Measurements from ENCODE around the gene ALDH1L1.

Gene ALDH1L1

DNA sequence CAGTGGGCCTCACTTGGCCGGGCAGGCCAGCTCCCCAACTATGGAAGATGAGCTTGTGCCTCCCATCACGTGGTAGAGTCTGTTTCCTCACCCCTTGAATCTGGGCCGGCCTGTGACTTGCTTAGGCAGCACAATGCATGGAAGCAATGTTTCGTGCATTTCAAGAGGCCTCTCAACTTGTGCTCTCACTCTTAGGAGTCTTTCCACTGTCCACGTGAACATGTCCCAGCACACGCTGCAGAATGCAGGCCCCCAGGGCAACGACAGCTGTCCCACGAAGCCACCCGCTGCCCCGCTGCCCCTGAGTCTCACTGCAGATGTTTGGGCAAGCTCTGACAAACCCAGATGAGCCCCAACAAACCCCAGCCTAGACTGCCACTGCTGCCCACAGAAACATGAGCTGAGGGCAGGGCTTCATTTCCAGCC lies 69.2 kb downstream of the ALDH1L1 start:
- TF ChIP-seq, protein P1, sequence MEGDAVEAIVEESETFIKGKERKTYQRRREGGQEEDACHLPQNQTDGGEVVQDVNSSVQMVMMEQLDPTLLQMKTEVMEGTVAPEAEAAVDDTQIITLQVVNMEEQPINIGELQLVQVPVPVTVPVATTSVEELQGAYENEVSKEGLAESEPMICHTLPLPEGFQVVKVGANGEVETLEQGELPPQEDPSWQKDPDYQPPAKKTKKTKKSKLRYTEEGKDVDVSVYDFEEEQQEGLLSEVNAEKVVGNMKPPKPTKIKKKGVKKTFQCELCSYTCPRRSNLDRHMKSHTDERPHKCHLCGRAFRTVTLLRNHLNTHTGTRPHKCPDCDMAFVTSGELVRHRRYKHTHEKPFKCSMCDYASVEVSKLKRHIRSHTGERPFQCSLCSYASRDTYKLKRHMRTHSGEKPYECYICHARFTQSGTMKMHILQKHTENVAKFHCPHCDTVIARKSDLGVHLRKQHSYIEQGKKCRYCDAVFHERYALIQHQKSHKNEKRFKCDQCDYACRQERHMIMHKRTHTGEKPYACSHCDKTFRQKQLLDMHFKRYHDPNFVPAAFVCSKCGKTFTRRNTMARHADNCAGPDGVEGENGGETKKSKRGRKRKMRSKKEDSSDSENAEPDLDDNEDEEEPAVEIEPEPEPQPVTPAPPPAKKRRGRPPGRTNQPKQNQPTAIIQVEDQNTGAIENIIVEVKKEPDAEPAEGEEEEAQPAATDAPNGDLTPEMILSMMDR (conservative IDR thresholded peaks at IDR 0.05): no peak
- H3K27ac ChIP-seq: no peak overlapping the region

DNA sequence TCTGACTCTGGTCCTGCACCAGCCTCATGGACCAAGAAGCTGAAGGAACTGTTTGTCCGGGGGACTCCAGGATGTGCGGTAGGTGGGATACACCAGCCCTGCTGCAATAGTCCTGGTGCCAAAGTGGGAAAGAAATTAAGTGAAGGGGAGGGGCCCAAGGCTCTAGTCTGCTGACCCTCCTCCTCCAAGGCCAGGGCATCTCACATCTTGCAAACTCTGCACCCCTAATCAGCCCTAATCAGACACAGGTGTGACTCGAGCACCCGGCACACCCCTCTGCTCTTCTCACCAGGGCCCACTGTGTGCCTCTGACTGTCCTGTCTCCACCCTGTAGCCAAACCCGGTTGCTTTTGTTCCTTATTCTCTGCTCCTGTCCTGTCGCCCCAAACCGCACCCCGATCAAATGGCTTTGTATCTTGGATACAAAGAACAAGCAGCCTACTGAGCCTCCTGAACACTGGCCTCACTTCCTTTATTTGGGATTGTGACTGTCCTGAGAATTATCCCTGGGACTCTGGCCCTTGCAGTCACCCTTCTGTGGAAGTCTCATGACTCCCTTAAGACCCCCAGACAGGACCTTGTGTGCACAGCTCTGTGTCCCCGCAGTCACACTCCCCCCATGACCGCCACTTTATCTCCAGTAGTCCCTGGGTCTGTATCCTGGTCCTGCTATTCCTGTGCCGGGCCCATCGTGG lies 69.8 kb downstream of the ALDH1L1 start:
- TF ChIP-seq, protein P1 (conservative IDR thresholded peaks at IDR 0.05): no peak
- no peak overlapping the region for H3K27ac ChIP-seq

GRCh38 chr3:126109880-126110235 lies 70.5 kb downstream of the ALDH1L1 start:
- no peak overlapping the region for H3K27ac ChIP-seq
- TF ChIP-seq, protein P1 (conservative IDR thresholded peaks at IDR 0.05): no peak

DNA sequence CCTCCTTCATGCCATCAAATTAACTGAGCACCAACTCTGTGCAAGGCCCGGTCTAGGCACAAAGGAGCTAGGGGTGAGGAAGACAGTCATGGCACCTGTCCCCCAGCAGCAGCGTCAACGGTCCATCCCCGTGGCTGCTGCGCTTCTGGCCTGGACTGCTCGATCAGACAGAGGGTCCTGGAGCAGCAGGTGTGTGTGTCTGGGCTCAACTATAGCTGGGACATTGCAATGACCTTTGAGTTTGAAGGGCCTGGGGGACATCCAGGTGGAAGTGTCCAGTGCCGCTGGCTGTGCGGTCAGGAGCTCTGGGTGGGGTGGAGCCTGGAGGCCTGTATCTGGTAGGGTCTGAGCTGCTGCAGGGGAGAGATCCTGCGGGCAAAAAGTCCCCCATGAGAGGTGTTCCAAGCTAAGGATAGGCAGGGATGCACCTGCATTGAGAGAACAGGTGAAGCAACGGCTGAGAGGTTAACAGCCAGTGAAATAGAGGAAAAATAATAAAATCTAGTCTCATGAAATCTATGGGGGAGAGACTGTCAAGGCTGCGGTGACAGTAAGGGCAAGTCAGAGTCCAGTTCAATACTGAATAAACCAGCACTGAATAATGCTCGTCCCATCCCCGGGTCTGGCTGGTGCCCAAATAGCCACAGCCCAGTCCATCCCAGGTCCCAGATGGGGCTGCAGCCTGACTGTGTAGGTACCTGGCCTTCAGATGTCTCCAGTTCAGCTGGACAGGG lies 71.1 kb downstream of the ALDH1L1 start:
- TF ChIP-seq, protein P1 (conservative IDR thresholded peaks at IDR 0.05): no peak
- H3K27ac ChIP-seq: no peak overlapping the region

- TF ChIP-seq, protein P1 (conservative IDR thresholded peaks at IDR 0.05): no peak
- no peak overlapping the region for H3K27ac ChIP-seq
Observed at GRCh38 chr3:126108676-126109050, 71.7 kb downstream of the ALDH1L1 start.

- TF ChIP-seq, protein P1 (conservative IDR thresholded peaks at IDR 0.05): no peak
- H3K27ac ChIP-seq: no peak overlapping the region
Observed at GRCh38 chr3:126107957-126108675, 72.3 kb downstream of the ALDH1L1 start.

- TF ChIP-seq, protein P1 (conservative IDR thresholded peaks at IDR 0.05): no peak
- no peak overlapping the region for H3K27ac ChIP-seq
Observed at GRCh38 chr3:126107203-126107939, 73.0 kb downstream of the ALDH1L1 start.
